SU-DHL-6 (cell line): Measurements from ENCODE around the gene ADORA3.

ENCODE experiments used
- H2AFZ ChIP-seq: fragments of 200-600 bp; sonication (generic); 2 replicates; pipeline ENCODE4 v1.6.1; 2014; ENCODE audit warnings: low read depth, mild to moderate bottlenecking, moderate library complexity, mixed read lengths, antibody characterized with exemption, low read length; ENCODE audit not compliant: severe bottlenecking
- H3F3A ChIP-seq: fragments of 200-600 bp; shearing (Covaris generic); 2 replicates; pipeline ENCODE4 v1.6.0; 2016; ENCODE audit warnings: antibody characterized with exemption, mild to moderate bottlenecking; ENCODE audit not compliant: insufficient read depth
- H3K27ac ChIP-seq: fragments of 200-600 bp; sonication (generic); 2 replicates; pipeline ENCODE4 v1.5.1; 2016; ENCODE audit warnings: low read depth, mild to moderate bottlenecking, low read length, moderate library complexity, mixed read lengths
- H3K27me3 ChIP-seq: fragments of 200-600 bp; sonication (generic), shearing (Covaris generic); 2 replicates; pipeline ENCODE4 v1.6.0; 2014; ENCODE audit warnings: mild to moderate bottlenecking, low read length
- H3K36me3 ChIP-seq: fragments of 200-600 bp; sonication (generic); 2 replicates; pipeline ENCODE4 v1.6.1; 2014; ENCODE audit warnings: mild to moderate bottlenecking, low read length, mixed read lengths
- H3K4me2 ChIP-seq: fragments of 300-600, 200-600 bp; shearing (Covaris generic), sonication (generic); 2 replicates; pipeline ENCODE4 v1.6.0; 2014; ENCODE audit warnings: low read length, low read depth, mild to moderate bottlenecking; ENCODE audit not compliant: poor library complexity, severe bottlenecking
- H3K4me3 ChIP-seq: fragments of 200-600 bp; sonication (generic); 2 replicates; pipeline ENCODE4 v1.5.1; 2014; ENCODE audit warnings: antibody characterized with exemption, low read length, mild to moderate bottlenecking, mixed read lengths; ENCODE audit not compliant: insufficient read depth, poor library complexity, severe bottlenecking
- H3K79me2 ChIP-seq: fragments of 200-600 bp; sonication (generic); 2 replicates; pipeline ENCODE4 v1.6.1; 2014; ENCODE audit warnings: mild to moderate bottlenecking, low read length, moderate library complexity; ENCODE audit not compliant: insufficient read depth
- H3K9ac ChIP-seq: fragments of 200-600 bp; sonication (generic); 2 replicates; pipeline ENCODE4 v1.7.0; 2014; ENCODE audit warnings: mild to moderate bottlenecking, low read length
- H3K9me2 ChIP-seq: fragments of 200-600 bp; sonication (generic); replicated peaks from 2 replicates; pipeline ENCODE4 v1.6.1; 2014; ENCODE audit warnings: low read length; ENCODE audit not compliant: insufficient read depth
- H3K9me3 ChIP-seq: fragments of 200-600 bp; sonication (generic); 2 replicates; pipeline ENCODE4 v1.6.1; 2014; ENCODE audit warnings: low read length, mixed read lengths; ENCODE audit not compliant: insufficient read depth
- H4K20me1 ChIP-seq: fragments of 200-600 bp; sonication (generic); 2 replicates; pipeline ENCODE4 v1.6.1; 2014; ENCODE audit warnings: low read depth, mild to moderate bottlenecking, antibody characterized with exemption, low read length, moderate library complexity, mixed read lengths
- CTCF ChIP-seq: fragments of 200-600 bp; sonication (generic); IDR thresholded peaks from one replicate; pipeline ENCODE4 v1.5.1; 2017; ENCODE audit warnings: antibody characterized with exemption, mild to moderate bottlenecking, low read length, moderate library complexity; ENCODE audit not compliant: insufficient read depth, poor library complexity, severe bottlenecking
- EZH2phosphoT487 ChIP-seq: fragments of 200-600 bp; sonication (generic), shearing (Covaris generic); conservative IDR thresholded peaks from 2 replicates; pipeline ENCODE4 v1.6.1; 2018; ENCODE audit warnings: mild to moderate bottlenecking, antibody characterized with exemption, low read length, moderate library complexity, mixed read lengths

ADORA3 gene

GRCh38 chr1:111474521-111474920 lies 28.9 kb downstream of the ADORA3 start:
- Histone ChIP-seq H3K27me3 (no peaks in the 10 kb centered on the region), H3K9ac (no peak overlapping the region), H3K9me2 (no peaks in the 10 kb centered on the region), H3K9me3 (no peaks in the 10 kb centered on the region), H4K20me1 (no peaks in the 10 kb centered on the region), H3K36me3 (0 out of 2 replicates have a peak, but pooled peaks cover 1% of the 10 kb centered on the region), H3K27ac (no peak overlapping the region), H2AFZ (no peak overlapping the region), H3K4me2 (no peak overlapping the region), H3K4me3 (no peak overlapping the region), H3F3A (no peaks in the 10 kb centered on the region), H3K79me2 (no peaks in the 10 kb centered on the region)
- no peak for TF ChIP-seq EZH2phosphoT487
- no peak for TF ChIP-seq CTCF

GRCh38 chr1:111474106-111474505 lies 29.3 kb downstream of the ADORA3 start:
- Histone ChIP-seq H3K36me3 (0 out of 2 replicates have a peak, but pooled peaks cover 2% of the 10 kb centered on the region), H3K9me2 (no peaks in the 10 kb centered on the region), H3K9me3 (no peaks in the 10 kb centered on the region), H3K4me3 (no peak overlapping the region), H3F3A (0 out of 2 replicates have a peak, but pooled peaks cover under 1% of the 10 kb centered on the region), H3K9ac (no peak overlapping the region), H2AFZ (no peak overlapping the region), H3K27ac (no peak overlapping the region), H3K27me3 (no peaks in the 10 kb centered on the region), H3K79me2 (no peaks in the 10 kb centered on the region), H3K4me2 (no peak overlapping the region), H4K20me1 (no peaks in the 10 kb centered on the region)
- no peak for TF ChIP-seq EZH2phosphoT487

- no peaks in the 10 kb centered on the region for H4K20me1 ChIP-seq
- H3K4me3 ChIP-seq: no peak overlapping the region
- peaks cover 15% of the 10 kb centered on the region; the same call in 1 of the 2 replicates for H3F3A ChIP-seq
- peak overlapping the region; percentile 56 for H2AFZ ChIP-seq
- peak overlapping the region; percentile 32 for H3K9ac ChIP-seq
- no peaks in the 10 kb centered on the region for H3K79me2 ChIP-seq
- TF ChIP-seq CTCF: no peak
- TF ChIP-seq EZH2phosphoT487: no peak
- H3K27ac ChIP-seq: peak overlapping the region; percentile 74
- 0 out of 2 replicates have a peak, but pooled peaks cover 2% of the 10 kb centered on the region for H3K36me3 ChIP-seq
- no peaks in the 10 kb centered on the region for H3K9me2 ChIP-seq
- no peaks in the 10 kb centered on the region for H3K27me3 ChIP-seq
- no peaks in the 10 kb centered on the region for H3K9me3 ChIP-seq
- H3K4me2 ChIP-seq: peak overlapping the region; percentile 59
These were observed 31.9 kb downstream of the ADORA3 start for GRCh38 chr1:111471538-111471937.

GRCh38 chr1:111471012-111471411 lies 32.4 kb downstream of the ADORA3 start:
- 0 out of 2 replicates have a peak, but pooled peaks cover 2% of the 10 kb centered on the region for H3K36me3 ChIP-seq
- H3F3A ChIP-seq: peaks cover 20% of the 10 kb centered on the region; the same call in 1 of the 2 replicates
- H3K4me3 ChIP-seq: no peak overlapping the region
- H4K20me1 ChIP-seq: no peaks in the 10 kb centered on the region
- H3K79me2 ChIP-seq: no peaks in the 10 kb centered on the region
- no peaks in the 10 kb centered on the region for H3K27me3 ChIP-seq
- peak overlapping the region; percentile 32 for H3K9ac ChIP-seq
- no peak for TF ChIP-seq CTCF
- no peak for TF ChIP-seq EZH2phosphoT487
- peak overlapping the region; percentile 74 for H3K27ac ChIP-seq
- H2AFZ ChIP-seq: peak overlapping the region; percentile 56
- H3K4me2 ChIP-seq: peak overlapping the region; percentile 59
- no peaks in the 10 kb centered on the region for H3K9me3 ChIP-seq
- no peaks in the 10 kb centered on the region for H3K9me2 ChIP-seq
